IMR-90 (cell line): ENCODE measurements around the gene SPTSSA. TPM values are rescaled to one million over a fixed set of nuclear protein-coding genes. Genes with fewer than 3 reads are reported as not detected.

Experiments used
- ATAC-seq: fragments of 200-7000 bp; cut with Tn5 transposase; 2 replicates; pipeline ENCODE4 v1.9.1; 2020; ENCODE audit warnings: low read depth, mild to moderate bottlenecking, moderate library complexity
- BruUV-seq: library from RNA; stranded (reverse); fragments of 400-500 nt; replicated peaks from 2 replicates; lab custom pipeline; 2021; lab: Mats Ljungman, UMichigan
- CTCF ChIA-PET: fragments of 300-600 bp; formaldehyde crosslinking; extraction: SDS; loops from one replicate; lab custom pipeline; 2021; ENCODE audit warnings: antibody characterized with exemption; lab: Yijun Ruan, JAX
- POLR2A ChIA-PET: fragments of 300-600 bp; sonication (Branson Sonifier 250); formaldehyde crosslinking; loops from one replicate; lab custom pipeline; 2022; ENCODE audit warnings: antibody characterized with exemption; ENCODE audit not compliant: unreplicated experiment; lab: Charles Lee
- DNase-seq: peaks from one replicate; pipeline ENCODE4 v3.0.0; 2013
- H2AFZ ChIP-seq: replicated peaks from 2 replicates; pipeline ENCODE3; 2013; ENCODE audit warnings: low read length, mild to moderate bottlenecking; ENCODE audit not compliant: poor library complexity
- H2AK5ac ChIP-seq: 2 replicates; pipeline ENCODE4 v1.6.1; 2013; ENCODE audit warnings: low read depth, low read length, inconsistent platforms
- H2AK9ac ChIP-seq: replicated peaks from 2 replicates; pipeline ENCODE3; 2013; ENCODE audit warnings: mild to moderate bottlenecking, low read depth, low read length, moderate library complexity; ENCODE audit not compliant: poor library complexity
- H2BK120ac ChIP-seq: 2 replicates; pipeline ENCODE4 v1.6.1; 2013; ENCODE audit warnings: low read depth, low read length, inconsistent platforms
- H2BK15ac ChIP-seq: 3 replicates; pipeline ENCODE4 v1.6.1; 2013; ENCODE audit warnings: low read depth, low read length, inconsistent platforms
- H2BK20ac ChIP-seq: 2 replicates; pipeline ENCODE4 v1.6.1; 2013; ENCODE audit warnings: low read depth, mild to moderate bottlenecking, inconsistent platforms, low read length, moderate library complexity
- H2BK5ac ChIP-seq: 2 replicates; pipeline ENCODE4 v1.6.1; 2013; ENCODE audit warnings: mild to moderate bottlenecking, low read depth, low read length, inconsistent platforms; ENCODE audit not compliant: poor library complexity, severe bottlenecking
- H3K14ac ChIP-seq: replicated peaks from 2 replicates; pipeline ENCODE4 v1.6.1; 2013; ENCODE audit warnings: low read depth, low read length, inconsistent platforms
- H3K18ac ChIP-seq: 2 replicates; pipeline ENCODE4 v1.6.1; 2013; ENCODE audit warnings: low read depth, low read length, control low read depth
- H3K23ac ChIP-seq: 2 replicates; pipeline ENCODE4 v1.6.1; 2013; ENCODE audit warnings: low read depth, low read length, inconsistent platforms
- H3K27ac ChIP-seq: 2 replicates; pipeline ENCODE4 v1.5.1; 2013; ENCODE audit warnings: mild to moderate bottlenecking, control low read depth, low read length; ENCODE audit not compliant: insufficient read depth
- H3K27me3 ChIP-seq: 2 replicates; pipeline ENCODE4 v1.6.1; 2013; ENCODE audit warnings: low read length; ENCODE audit not compliant: control insufficient read depth, insufficient read depth
- H3K36me3 ChIP-seq: 2 replicates; pipeline ENCODE4 v1.6.1; 2013; ENCODE audit warnings: low read length, mixed read lengths; ENCODE audit not compliant: control insufficient read depth, insufficient read depth
- H3K4ac ChIP-seq: 2 replicates; pipeline ENCODE4 v1.6.1; 2013; ENCODE audit warnings: low read depth, low read length, inconsistent platforms
- H3K4me1 ChIP-seq: 2 replicates; pipeline ENCODE4 v1.6.1; 2013; ENCODE audit warnings: low read length, mixed read lengths; ENCODE audit not compliant: control insufficient read depth, insufficient read depth
- H3K4me2 ChIP-seq: 2 replicates; pipeline ENCODE4 v1.6.1; 2013; ENCODE audit warnings: low read depth, mild to moderate bottlenecking, control low read depth, low read length, moderate library complexity
- H3K4me3 ChIP-seq: 2 replicates; pipeline ENCODE4 v1.5.1; 2013; ENCODE audit warnings: low read depth, mild to moderate bottlenecking, control low read depth, low read length, moderate library complexity; ENCODE audit not compliant: insufficient read depth
- H3K56ac ChIP-seq: 2 replicates; pipeline ENCODE4 v1.6.1; 2013; ENCODE audit warnings: low read length, inconsistent platforms; ENCODE audit not compliant: insufficient read depth; ENCODE audit errors: extremely low read depth
- H3K79me1 ChIP-seq, 2 experiments: 2 replicates each; pipeline ENCODE4 v1.6.1; 2013; ENCODE audit warnings: low read length in 2 of 2, inconsistent platforms in 1 of 2, low read depth in 1 of 2
- H3K9ac ChIP-seq: 2 replicates; pipeline ENCODE4 v1.6.1; 2013; ENCODE audit warnings: low read depth, low read length, control low read depth
- H3K9me1 ChIP-seq: 2 replicates; pipeline ENCODE4 v1.6.1; 2013; ENCODE audit warnings: low read length, inconsistent platforms; ENCODE audit not compliant: insufficient read depth
- H3K9me3 ChIP-seq: 2 replicates; pipeline ENCODE4 v1.6.1; 2013; ENCODE audit warnings: low read length; ENCODE audit not compliant: control insufficient read depth, insufficient read depth
- H4K20me1 ChIP-seq: 2 replicates; pipeline ENCODE4 v1.6.1; 2013; ENCODE audit warnings: low read length, inconsistent platforms; ENCODE audit not compliant: insufficient read depth
- H4K5ac ChIP-seq: 2 replicates; pipeline ENCODE4 v1.6.1; 2013; ENCODE audit warnings: mild to moderate bottlenecking, low read depth, low read length, control low read depth
- H4K8ac ChIP-seq, 2 experiments: 2 replicates each; pipeline ENCODE4 v1.6.1; 2013; ENCODE audit warnings: low read depth in 2 of 2, low read length in 2 of 2, control low read depth in 1 of 2, inconsistent platforms in 1 of 2
- H4K91ac ChIP-seq: 2 replicates; pipeline ENCODE4 v1.6.1; 2013; ENCODE audit warnings: low read depth, low read length, inconsistent platforms; ENCODE audit not compliant: insufficient read depth
- BHLHE40 ChIP-seq: fragments of 150-350 bp; IDR thresholded peaks from 2 replicates; pipeline ENCODE4 v1.6.1; 2016; ENCODE audit warnings: mild to moderate bottlenecking, low read depth, low read length
- CHD1 ChIP-seq: IDR thresholded peaks from 2 replicates; pipeline ENCODE4 v1.6.1; 2012; ENCODE audit warnings: low read depth, low read length, improper control_type of control experiment
- FOS ChIP-seq: fragments of 150-350 bp; IDR thresholded peaks from 2 replicates; pipeline ENCODE4 v1.6.1; 2016; ENCODE audit warnings: low read depth, low read length
- MAZ ChIP-seq: IDR thresholded peaks from 2 replicates; pipeline ENCODE4 v1.6.1; 2012; ENCODE audit warnings: low read depth, mild to moderate bottlenecking, low read length, improper control_type of control experiment, moderate library complexity, borderline replicate concordance
- MXI1 ChIP-seq: IDR thresholded peaks from 2 replicates; pipeline ENCODE4 v1.6.1; 2012; ENCODE audit warnings: low read depth, mild to moderate bottlenecking, low read length, moderate library complexity, borderline replicate concordance
- NFE2L2 ChIP-seq: fragments of 150-350 bp; IDR thresholded peaks from 2 replicates; pipeline ENCODE4 v1.6.1; 2016; ENCODE audit warnings: low read depth, mild to moderate bottlenecking, low read length
- POLR2A ChIP-seq: IDR thresholded peaks from 2 replicates; pipeline ENCODE4 v1.6.1; 2012; ENCODE audit warnings: mild to moderate bottlenecking, low read depth, low read length
- RAD21 ChIP-seq: IDR thresholded peaks from 2 replicates; pipeline ENCODE4 v1.6.1; 2012; ENCODE audit warnings: low read length, improper control_type of control experiment
- RCOR1 ChIP-seq: IDR thresholded peaks from 2 replicates; pipeline ENCODE4 v1.6.1; 2012; ENCODE audit warnings: mild to moderate bottlenecking, low read length, improper control_type of control experiment; ENCODE audit not compliant: insufficient replicate concordance
- dilution Hi-C: fragments of 300-500 bp; cut with HindIII; formaldehyde crosslinking; loops from one replicate; pipeline ENCODE4 v1.14.3; 2018; ENCODE audit warnings: low sequenced_read_pairs; ENCODE audit not compliant: unreplicated experiment
- in situ Hi-C: fragments of 300-500 bp; cut with MboI; formaldehyde crosslinking; loops from 3 replicates; pipeline ENCODE4 v1.14.3; 2019; ENCODE audit warnings: low sequenced_read_pairs, inconsistent platforms, mixed read lengths
- intact Hi-C: fragments of 100-400 bp; cut with micrococcal nuclease; formaldehyde crosslinking; loops from 2 replicates; pipeline ENCODE4 v1.10.0; 2022
- polyA plus RNA-seq, 3 experiments: library from polyadenylated mRNA; depleted of rRNA; stranded (reverse); fragments of >200 nt; gene quantifications; 2 replicates each; pipeline ENCODE4 v1.2.3, GENCODE V29; 2012; ENCODE audit warnings: low replicate concordance in 1 of 3
- total RNA-seq: library from RNA; depleted of rRNA; stranded (reverse); fragments of >200 nt; gene quantifications from 2 replicates; pipeline ENCODE4 v1.2.3, GENCODE V29; 2012
- TF ChIP-seq, protein P1 (sequence below): conservative IDR thresholded peaks from 2 replicates; pipeline ENCODE4 v1.5.1; 2012; ENCODE audit warnings: mild to moderate bottlenecking, low read depth, low read length, improper control_type of control experiment
- TF ChIP-seq, protein P2 (sequence below): fragments of 150-350 bp; IDR thresholded peaks from 2 replicates; pipeline ENCODE4 v1.6.1; 2017; ENCODE audit warnings: mild to moderate bottlenecking, antibody characterized with exemption, low read length, low read depth
- TF ChIP-seq, protein P3 (sequence below): fragments of 150-350 bp; IDR thresholded peaks from 2 replicates; pipeline ENCODE4 v1.6.1; 2016; ENCODE audit warnings: low read depth, mild to moderate bottlenecking, low read length, moderate library complexity, borderline replicate concordance

SPTSSA gene
- total and polyA plus RNA-seq, 2 of the 4 experiments (the other 2 are of a cell fraction), result 10.8 to 26.2 TPM

DNA sequence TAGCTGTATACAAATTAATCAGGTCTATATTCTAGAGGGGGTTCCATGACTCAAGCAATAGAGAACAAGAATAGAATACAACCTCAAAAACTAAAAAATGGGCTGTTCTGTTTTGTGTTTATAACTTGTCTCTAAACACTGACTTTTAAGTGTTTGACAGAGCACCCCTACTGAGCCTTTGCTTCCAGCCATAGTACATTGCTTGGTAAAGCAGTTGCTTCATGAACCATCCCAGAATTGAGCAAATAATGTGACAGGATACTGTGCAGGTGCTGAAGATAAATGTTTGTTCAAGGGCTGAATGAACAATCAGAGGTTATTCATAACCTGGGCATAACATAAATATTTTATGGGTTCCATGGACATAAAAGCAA, 11.5 kb downstream of the SPTSSA start:
- Histone ChIP-seq H3K27me3 (no peaks in the 10 kb centered on the region), H3K9me3 (no peaks in the 10 kb centered on the region), H2BK5ac (no peak overlapping the region), H3K9me1 (no peaks in the 10 kb centered on the region; the same call in 1 of the 2 replicates), H4K91ac (no peak overlapping the region), H3K23ac (no peak overlapping the region), H3K14ac (no peak overlapping the region), H3K9ac (no peak overlapping the region), H3K4ac (no peak overlapping the region), H2BK120ac (no peak overlapping the region), H3K18ac (no peak overlapping the region), H2BK20ac (no peak overlapping the region), H3K36me3 (peaks cover 25% of the 10 kb centered on the region), H3K4me2 (no peak overlapping the region), H2AK5ac (no peak overlapping the region), H2AK9ac (no peak overlapping the region), H4K20me1 (peaks cover 19% of the 10 kb centered on the region), H4K5ac (no peak overlapping the region), H2AFZ (no peak overlapping the region), H3K27ac (no peak overlapping the region), H3K56ac (no peak overlapping the region), H4K8ac (no peak overlapping the region), H3K4me3 (no peak overlapping the region), H3K79me1 (peaks cover 21 to 55% of the 10 kb centered on the region in 2 experiments), H2BK15ac (no peak overlapping the region), H3K4me1 (peaks cover 2% of the 10 kb centered on the region; the same call in 1 of the 2 replicates)
- ATAC-seq (no peak; the same call in 1 of the 2 replicates), DNase-seq (no peak)
- TF ChIP-seq, protein P1, sequence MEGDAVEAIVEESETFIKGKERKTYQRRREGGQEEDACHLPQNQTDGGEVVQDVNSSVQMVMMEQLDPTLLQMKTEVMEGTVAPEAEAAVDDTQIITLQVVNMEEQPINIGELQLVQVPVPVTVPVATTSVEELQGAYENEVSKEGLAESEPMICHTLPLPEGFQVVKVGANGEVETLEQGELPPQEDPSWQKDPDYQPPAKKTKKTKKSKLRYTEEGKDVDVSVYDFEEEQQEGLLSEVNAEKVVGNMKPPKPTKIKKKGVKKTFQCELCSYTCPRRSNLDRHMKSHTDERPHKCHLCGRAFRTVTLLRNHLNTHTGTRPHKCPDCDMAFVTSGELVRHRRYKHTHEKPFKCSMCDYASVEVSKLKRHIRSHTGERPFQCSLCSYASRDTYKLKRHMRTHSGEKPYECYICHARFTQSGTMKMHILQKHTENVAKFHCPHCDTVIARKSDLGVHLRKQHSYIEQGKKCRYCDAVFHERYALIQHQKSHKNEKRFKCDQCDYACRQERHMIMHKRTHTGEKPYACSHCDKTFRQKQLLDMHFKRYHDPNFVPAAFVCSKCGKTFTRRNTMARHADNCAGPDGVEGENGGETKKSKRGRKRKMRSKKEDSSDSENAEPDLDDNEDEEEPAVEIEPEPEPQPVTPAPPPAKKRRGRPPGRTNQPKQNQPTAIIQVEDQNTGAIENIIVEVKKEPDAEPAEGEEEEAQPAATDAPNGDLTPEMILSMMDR, result no peak
- TF ChIP-seq RCOR1 (no peak), FOS (no peak), CHD1 (no peak), POLR2A (no peak), NFE2L2 (no peak), MXI1 (no peak), RAD21 (no peak), MAZ (no peak), BHLHE40 (no peak)
- TF ChIP-seq, protein P2, sequence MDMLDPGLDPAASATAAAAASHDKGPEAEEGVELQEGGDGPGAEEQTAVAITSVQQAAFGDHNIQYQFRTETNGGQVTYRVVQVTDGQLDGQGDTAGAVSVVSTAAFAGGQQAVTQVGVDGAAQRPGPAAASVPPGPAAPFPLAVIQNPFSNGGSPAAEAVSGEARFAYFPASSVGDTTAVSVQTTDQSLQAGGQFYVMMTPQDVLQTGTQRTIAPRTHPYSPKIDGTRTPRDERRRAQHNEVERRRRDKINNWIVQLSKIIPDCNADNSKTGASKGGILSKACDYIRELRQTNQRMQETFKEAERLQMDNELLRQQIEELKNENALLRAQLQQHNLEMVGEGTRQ, result no peak
- TF ChIP-seq, protein P3, sequence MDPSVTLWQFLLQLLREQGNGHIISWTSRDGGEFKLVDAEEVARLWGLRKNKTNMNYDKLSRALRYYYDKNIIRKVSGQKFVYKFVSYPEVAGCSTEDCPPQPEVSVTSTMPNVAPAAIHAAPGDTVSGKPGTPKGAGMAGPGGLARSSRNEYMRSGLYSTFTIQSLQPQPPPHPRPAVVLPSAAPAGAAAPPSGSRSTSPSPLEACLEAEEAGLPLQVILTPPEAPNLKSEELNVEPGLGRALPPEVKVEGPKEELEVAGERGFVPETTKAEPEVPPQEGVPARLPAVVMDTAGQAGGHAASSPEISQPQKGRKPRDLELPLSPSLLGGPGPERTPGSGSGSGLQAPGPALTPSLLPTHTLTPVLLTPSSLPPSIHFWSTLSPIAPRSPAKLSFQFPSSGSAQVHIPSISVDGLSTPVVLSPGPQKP, result no peak
- dilution Hi-C loops, result no loop called here
- ChIA-PET POLR2A (interaction anchor here (0.6 kb wide), 2 partner anchors 331 to 654 kb away, joined by 5 to 9 read pairs; no protein-coding TSS in a partner anchor), CTCF (interaction anchor here (0.6 kb wide), 1 partner anchor 104 kb away, joined by 3 read pairs; no protein-coding TSS in a partner anchor)
- no TSS peak for BruUV-seq
- in situ Hi-C loops, result loop anchor here (10.0 kb wide), 1 partner anchor 84 kb away; the partner anchor contains the start of gene EAPP
- intact Hi-C loops, result no loop called here
